Type B pancreatic cell (in vitro differentiated cells): ENCODE data around the gene UBXN2A. TPM values are rescaled to one million over a fixed set of nuclear protein-coding genes. Genes with fewer than 3 reads are reported as not detected.
A peak's percentile ranks its signal among the peaks of the same experiment; 100 is the strongest.

Experiments
- DNase-seq: peaks from one replicate; pipeline ENCODE4 v3.0.0; 2021; ENCODE audit warnings: mixed read lengths; ENCODE audit not compliant: unreplicated experiment; ENCODE audit errors: extremely low spot score
- H3K27ac Mint-ChIP-seq: 2 replicates; pipeline ENCODE4 v1.8.0; 2021; ENCODE audit warnings: mild to moderate bottlenecking, mixed read lengths
- H3K27me3 Mint-ChIP-seq: 2 replicates; pipeline ENCODE4 v1.8.0; 2021; ENCODE audit warnings: mixed read lengths
- H3K36me3 Mint-ChIP-seq: 2 replicates; pipeline ENCODE4 v1.8.0; 2021; ENCODE audit warnings: mixed read lengths
- H3K4me1 Mint-ChIP-seq: one replicate; pipeline ENCODE4 v1.8.0; 2021; ENCODE audit warnings: mixed read lengths; ENCODE audit not compliant: unreplicated experiment
- H3K4me3 Mint-ChIP-seq: 2 replicates; pipeline ENCODE4 v1.8.0; 2021; ENCODE audit warnings: mild to moderate bottlenecking, mixed read lengths
- H3K9me3 Mint-ChIP-seq: 2 replicates; pipeline ENCODE4 v1.8.0; 2021; ENCODE audit warnings: mixed read lengths
- total RNA-seq: library from RNA; stranded (reverse); gene quantifications from 2 replicates; pipeline ENCODE4 v1.2.1, GENCODE V29; 2021; ENCODE audit warnings: low replicate concordance
- TF ChIP-seq, protein P1 (sequence below): fragments of 200-600 bp; sonication (generic); conservative IDR thresholded peaks from 2 replicates; pipeline ENCODE4 v1.5.0; 2021; ENCODE audit warnings: antibody characterized with exemption, mild to moderate bottlenecking

The UBXN2A gene
- total RNA-seq, 1 donor from 2014 or later, result 20.7 TPM

DNA sequence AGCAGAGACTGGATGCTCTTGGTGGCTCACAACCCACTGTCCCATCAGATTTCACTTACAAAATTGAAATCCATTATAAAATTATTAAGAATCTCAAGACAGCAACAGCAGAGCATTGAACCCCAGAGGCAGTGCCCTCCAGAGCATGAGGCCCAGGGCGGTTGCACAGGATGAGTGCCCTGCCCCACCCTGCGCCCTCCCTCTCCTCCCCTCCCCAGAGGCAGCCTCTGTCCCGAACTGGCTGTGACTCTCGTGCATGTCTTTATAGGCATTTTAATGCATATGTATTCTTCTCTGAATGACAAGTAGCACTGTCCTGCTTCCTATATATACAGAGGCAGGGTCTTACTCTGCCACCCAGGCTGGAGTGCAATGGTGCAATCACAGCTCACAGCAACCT is 80.0 kb downstream of the UBXN2A start:
- no peaks in the 10 kb centered on the region for H3K27me3 Mint-ChIP-seq
- no peak overlapping the region for H3K27ac Mint-ChIP-seq
- no peaks in the 10 kb centered on the region for H3K9me3 Mint-ChIP-seq
- TF ChIP-seq, protein P1, sequence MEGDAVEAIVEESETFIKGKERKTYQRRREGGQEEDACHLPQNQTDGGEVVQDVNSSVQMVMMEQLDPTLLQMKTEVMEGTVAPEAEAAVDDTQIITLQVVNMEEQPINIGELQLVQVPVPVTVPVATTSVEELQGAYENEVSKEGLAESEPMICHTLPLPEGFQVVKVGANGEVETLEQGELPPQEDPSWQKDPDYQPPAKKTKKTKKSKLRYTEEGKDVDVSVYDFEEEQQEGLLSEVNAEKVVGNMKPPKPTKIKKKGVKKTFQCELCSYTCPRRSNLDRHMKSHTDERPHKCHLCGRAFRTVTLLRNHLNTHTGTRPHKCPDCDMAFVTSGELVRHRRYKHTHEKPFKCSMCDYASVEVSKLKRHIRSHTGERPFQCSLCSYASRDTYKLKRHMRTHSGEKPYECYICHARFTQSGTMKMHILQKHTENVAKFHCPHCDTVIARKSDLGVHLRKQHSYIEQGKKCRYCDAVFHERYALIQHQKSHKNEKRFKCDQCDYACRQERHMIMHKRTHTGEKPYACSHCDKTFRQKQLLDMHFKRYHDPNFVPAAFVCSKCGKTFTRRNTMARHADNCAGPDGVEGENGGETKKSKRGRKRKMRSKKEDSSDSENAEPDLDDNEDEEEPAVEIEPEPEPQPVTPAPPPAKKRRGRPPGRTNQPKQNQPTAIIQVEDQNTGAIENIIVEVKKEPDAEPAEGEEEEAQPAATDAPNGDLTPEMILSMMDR, result no peak
- no peak overlapping the region for H3K4me3 Mint-ChIP-seq
- H3K36me3 Mint-ChIP-seq, result no peaks in the 10 kb centered on the region
- no peaks in the 10 kb centered on the region for H3K4me1 Mint-ChIP-seq
- no peak for DNase-seq

DNA sequence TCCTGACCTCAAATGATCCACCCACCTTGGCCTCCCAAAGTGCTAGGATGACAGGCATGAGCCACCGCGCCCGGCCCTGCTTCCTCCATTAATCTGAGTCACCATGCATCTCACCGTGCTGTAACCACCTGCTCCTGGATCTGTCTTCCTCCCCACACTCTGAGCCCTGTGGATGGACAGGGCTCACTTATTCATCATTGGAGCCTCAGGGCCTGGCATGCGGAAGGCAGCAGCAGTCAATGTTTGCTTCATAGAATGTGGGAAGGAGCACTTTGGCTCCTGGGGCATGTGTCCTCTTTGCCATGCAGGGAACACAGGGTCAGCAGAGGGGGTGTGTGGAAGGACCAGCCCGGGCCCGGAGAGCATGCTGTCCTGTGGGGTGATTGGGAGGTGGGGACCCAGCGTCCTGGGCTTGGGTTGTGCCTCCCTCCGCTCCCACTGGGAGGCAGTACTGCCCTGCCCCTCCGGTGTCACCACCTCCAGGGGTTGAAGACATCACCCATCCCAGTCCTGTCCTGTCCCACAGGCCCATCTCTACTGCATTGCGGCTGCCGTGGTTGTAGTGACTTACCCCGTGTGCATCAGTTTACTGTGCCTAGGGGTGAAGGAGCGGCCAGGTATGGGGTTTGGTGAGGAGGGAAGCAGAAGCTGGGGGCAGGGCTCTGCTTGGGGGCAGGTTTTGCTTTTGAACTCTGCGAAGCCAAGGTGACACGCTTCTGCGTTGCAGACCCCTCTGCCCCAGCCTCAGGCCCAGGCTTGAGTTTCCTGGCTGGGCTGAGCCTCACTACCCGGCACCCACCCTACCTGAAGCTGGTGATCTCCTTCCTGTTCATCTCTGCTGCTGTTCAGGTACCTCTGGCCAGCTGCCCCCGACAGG is 81.1 kb downstream of the UBXN2A start:
- H3K4me3 Mint-ChIP-seq, result no peak overlapping the region
- no peak for DNase-seq
- no peak overlapping the region for H3K27ac Mint-ChIP-seq
- TF ChIP-seq, protein P1, result peak; percentile 46
- no peaks in the 10 kb centered on the region for H3K9me3 Mint-ChIP-seq
- H3K27me3 Mint-ChIP-seq, result no peaks in the 10 kb centered on the region
- no peaks in the 10 kb centered on the region for H3K36me3 Mint-ChIP-seq
- H3K4me1 Mint-ChIP-seq, result no peaks in the 10 kb centered on the region

DNA sequence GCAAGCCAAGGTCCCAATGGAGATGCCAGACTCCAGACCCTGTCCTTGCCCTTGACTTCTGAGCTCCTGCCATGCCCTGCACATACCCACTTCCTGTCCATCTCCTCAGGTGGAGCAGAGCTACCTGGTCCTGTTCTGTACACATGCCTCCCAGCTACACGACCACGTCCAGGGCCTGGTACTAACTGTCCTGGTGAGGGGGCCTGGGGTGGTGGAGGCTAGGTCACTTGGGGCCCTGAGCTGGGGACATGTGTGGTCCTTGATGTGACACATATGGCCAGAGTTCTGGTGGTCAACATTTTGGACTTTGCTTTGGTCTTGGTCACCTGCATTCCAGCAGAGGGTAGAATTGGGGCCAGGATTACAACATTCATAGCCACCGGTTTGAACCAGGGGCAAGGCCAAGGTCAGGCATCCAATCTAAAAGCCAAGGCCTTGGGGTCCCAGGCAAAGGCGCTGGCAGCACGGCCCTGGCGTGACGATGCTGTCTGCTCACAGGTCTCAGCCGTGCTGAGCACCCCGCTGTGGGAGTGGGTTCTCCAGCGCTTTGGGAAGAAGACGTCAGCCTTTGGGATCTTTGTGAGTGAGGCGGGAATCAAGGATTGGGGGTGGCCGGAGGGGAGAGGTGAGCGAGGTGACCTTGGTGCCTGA is 82.2 kb downstream of the UBXN2A start:
- Mint-ChIP-seq H3K4me1 (no peaks in the 10 kb centered on the region), H3K4me3 (no peak overlapping the region), H3K36me3 (no peaks in the 10 kb centered on the region), H3K27ac (no peak overlapping the region), H3K27me3 (no peaks in the 10 kb centered on the region), H3K9me3 (no peaks in the 10 kb centered on the region)
- TF ChIP-seq, protein P1, result no peak
- no peak for DNase-seq

DNA sequence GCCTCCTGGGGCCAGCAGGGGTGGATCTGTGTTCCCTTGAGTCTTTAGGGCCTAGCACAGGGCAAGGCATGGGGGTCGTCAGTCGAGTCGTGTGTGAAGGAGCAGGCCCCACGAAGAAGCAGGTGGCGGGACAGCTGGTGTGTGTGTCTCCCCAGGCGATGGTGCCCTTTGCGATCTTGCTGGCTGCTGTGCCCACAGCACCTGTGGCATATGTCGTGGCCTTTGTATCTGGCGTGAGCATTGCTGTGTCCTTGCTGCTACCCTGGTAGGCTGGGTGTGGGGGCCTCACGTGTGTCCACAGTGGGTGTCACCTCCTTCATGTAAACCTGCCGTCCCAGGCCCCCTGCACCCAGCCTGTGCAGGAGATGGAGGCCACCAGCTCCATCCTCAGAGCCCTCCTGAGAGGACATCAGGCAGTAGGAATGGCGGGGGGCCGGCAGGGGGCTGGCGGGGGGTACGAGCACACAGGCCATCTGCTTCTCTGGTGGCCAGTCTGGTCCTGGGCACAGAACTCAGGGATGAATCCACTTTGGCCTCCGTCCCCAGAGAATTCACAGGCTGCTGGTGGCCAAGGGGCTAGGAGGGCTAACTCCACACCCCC is 82.8 kb downstream of the UBXN2A start:
- TF ChIP-seq, protein P1, result no peak
- H3K36me3 Mint-ChIP-seq, result no peaks in the 10 kb centered on the region
- H3K27me3 Mint-ChIP-seq, result no peaks in the 10 kb centered on the region
- no peak for DNase-seq
- no peaks in the 10 kb centered on the region for H3K9me3 Mint-ChIP-seq
- H3K4me1 Mint-ChIP-seq, result no peaks in the 10 kb centered on the region
- H3K4me3 Mint-ChIP-seq, result no peak overlapping the region
- H3K27ac Mint-ChIP-seq, result no peak overlapping the region

DNA sequence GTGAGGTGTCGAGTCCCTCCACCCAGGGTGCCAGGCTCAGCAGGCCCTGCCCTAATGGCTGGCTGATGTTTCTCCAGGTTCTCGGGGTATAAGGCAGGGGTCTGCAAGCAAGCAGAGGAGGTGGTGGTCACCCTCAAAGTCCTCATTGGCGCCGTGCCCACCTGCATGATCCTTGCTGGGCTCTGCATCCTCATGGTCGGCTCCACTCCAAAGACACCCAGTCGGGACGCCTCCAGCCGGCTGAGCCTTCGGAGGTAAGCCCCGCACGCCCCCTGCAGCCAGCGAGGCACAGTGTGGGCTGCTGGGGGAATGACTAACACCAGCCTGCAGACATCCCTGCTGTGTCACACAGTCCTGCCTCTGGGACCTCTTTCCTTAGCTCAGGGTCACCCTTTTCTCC is 83.8 kb downstream of the UBXN2A start:
- H3K36me3 Mint-ChIP-seq, result peaks cover 6% of the 10 kb centered on the region
- no peaks in the 10 kb centered on the region for H3K4me1 Mint-ChIP-seq
- no peak overlapping the region for H3K27ac Mint-ChIP-seq
- DNase-seq, result no peak
- H3K4me3 Mint-ChIP-seq, result no peak overlapping the region
- TF ChIP-seq, protein P1, result no peak
- H3K9me3 Mint-ChIP-seq, result no peaks in the 10 kb centered on the region
- no peaks in the 10 kb centered on the region for H3K27me3 Mint-ChIP-seq
